ENCODE results near the gene B3GAT1.

Gene B3GAT1

DNA sequence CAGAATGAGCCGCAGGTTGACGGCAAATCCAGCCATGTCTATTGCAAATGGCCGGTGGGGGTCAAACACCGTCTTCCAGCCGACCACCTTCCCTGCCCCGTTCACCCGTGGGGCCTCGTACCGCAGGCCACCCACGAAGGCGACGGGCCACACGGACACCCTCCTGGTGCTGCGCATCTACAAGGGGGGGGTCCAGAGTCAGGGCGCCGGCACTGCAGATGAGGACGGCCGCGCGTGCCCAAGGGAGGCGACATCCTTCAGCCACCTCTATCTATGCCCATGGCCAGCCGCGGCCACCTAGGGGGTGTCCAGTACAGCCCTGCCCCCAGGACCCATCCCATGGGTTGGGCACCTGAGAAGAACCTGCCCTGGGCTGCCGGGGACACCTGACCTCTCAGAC lies 29.2 kb downstream of the B3GAT1 start:
- Histone ChIP-seq H3K4me1 (ENCODE audit: control insufficient read depth, low read depth, low read length) (no peaks in the 10 kb centered on the region), H2BK15ac (replicated peaks; ENCODE audit: low read depth) (no peak overlapping the region), H3K9ac (ENCODE audit: low read length) (no peak overlapping the region), H2BK120ac (ENCODE audit: low read depth, low read length) (no peak overlapping the region), H3K27me3 (ENCODE audit: insufficient read depth, low read length, poor library complexity) (no peaks in the 10 kb centered on the region), H3K4ac (ENCODE audit: low read depth, low read length) (no peak overlapping the region), H3K79me1 (ENCODE audit: low read length) (no peaks in the 10 kb centered on the region), H3K4me2 (ENCODE audit: low read length) (no peak overlapping the region), H3K27ac (ENCODE audit: low read depth, low read length) (no peak overlapping the region), H3K18ac (ENCODE audit: low read length) (no peak overlapping the region), H4K8ac (ENCODE audit: low read depth, low read length) (no peak overlapping the region), H2AK5ac (ENCODE audit: low read length) (no peak overlapping the region), H3K23ac (ENCODE audit: low read length) (no peak overlapping the region), H3K79me2 (ENCODE audit: control insufficient read depth, insufficient read depth, low read length) (no peaks in the 10 kb centered on the region), H3K56ac (ENCODE audit: low read length) (no peak overlapping the region), H4K5ac (ENCODE audit: low read length) (no peak overlapping the region), H3K36me3 (ENCODE audit: control insufficient read depth, insufficient read depth, low read length) (peaks cover 2% of the 10 kb centered on the region), H2BK5ac (ENCODE audit: low read length) (no peak overlapping the region), H3K4me3 (ENCODE audit: low read length) (no peak overlapping the region)
- no peak for DNase-seq
- no CpG with 5 or more reads among the region's 24 CpGs for WGBS (ENCODE audit: extremely low coverage, insufficient coverage, low lambda C conversion rate)

DNA sequence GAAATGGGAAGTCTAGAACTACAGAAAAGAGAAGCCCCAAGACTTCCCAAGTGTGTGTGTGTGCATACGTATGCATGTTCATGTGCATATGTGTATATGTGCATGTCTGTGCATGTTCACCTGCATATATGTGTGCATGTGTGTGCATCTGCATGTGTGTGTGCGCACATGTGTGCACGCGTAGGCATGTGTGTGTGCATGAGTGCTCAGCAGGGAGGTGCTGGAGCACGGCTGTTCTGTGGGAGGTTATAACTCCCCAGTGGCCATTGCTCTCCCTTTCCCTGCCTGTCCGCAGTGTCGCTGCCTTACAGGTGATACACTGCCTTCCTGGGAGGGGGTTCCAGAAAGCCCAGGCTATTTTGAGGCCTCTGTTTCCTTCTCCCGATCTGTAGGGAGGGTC lies 29.8 kb downstream of the B3GAT1 start:
- Histone ChIP-seq H4K8ac (ENCODE audit: low read depth, low read length) (no peak overlapping the region), H3K79me1 (ENCODE audit: low read length) (no peaks in the 10 kb centered on the region), H4K5ac (ENCODE audit: low read length) (no peak overlapping the region), H3K4me3 (ENCODE audit: low read length) (no peak overlapping the region), H3K4me1 (ENCODE audit: control insufficient read depth, low read depth, low read length) (no peaks in the 10 kb centered on the region), H2BK15ac (replicated peaks; ENCODE audit: low read depth) (no peak overlapping the region), H3K56ac (ENCODE audit: low read length) (no peak overlapping the region), H3K79me2 (ENCODE audit: control insufficient read depth, insufficient read depth, low read length) (no peaks in the 10 kb centered on the region), H3K27ac (ENCODE audit: low read depth, low read length) (no peak overlapping the region), H2AK5ac (ENCODE audit: low read length) (no peak overlapping the region), H3K18ac (ENCODE audit: low read length) (no peak overlapping the region), H3K36me3 (ENCODE audit: control insufficient read depth, insufficient read depth, low read length) (peaks cover 2% of the 10 kb centered on the region), H3K4ac (ENCODE audit: low read depth, low read length) (no peak overlapping the region), H3K27me3 (ENCODE audit: insufficient read depth, low read length, poor library complexity) (no peaks in the 10 kb centered on the region), H2BK5ac (ENCODE audit: low read length) (no peak overlapping the region), H2BK120ac (ENCODE audit: low read depth, low read length) (no peak overlapping the region), H3K4me2 (ENCODE audit: low read length) (no peak overlapping the region), H3K23ac (ENCODE audit: low read length) (no peak overlapping the region), H3K9ac (ENCODE audit: low read length) (no peak overlapping the region)
- WGBS (ENCODE audit: extremely low coverage, insufficient coverage, low lambda C conversion rate), result no CpG with 5 or more reads among the region's 8 CpGs
- no peak for DNase-seq

DNA sequence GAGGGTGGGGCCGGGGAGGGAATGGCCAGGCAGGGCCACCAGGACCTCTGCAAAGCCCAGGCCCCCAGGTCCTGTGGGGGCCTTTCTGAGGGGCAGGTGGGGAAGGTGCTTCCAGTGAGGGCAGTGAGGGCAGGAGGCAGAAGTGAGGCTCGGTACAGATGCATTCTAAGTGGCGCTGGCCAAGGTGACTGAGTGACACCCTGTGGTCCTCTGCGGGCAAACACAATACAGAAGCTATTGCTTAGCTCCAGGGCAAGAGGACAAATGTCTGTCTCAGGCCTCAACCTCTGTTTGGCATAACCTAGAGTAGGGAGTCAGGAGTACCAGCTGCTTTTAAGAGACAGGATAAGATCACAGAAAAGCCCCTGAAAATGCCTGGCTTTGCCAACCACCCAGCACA lies 31.3 kb downstream of the B3GAT1 start:
- WGBS (ENCODE audit: extremely low coverage, insufficient coverage, low lambda C conversion rate), result no CpG with 5 or more reads among the region's 4 CpGs
- H2AK5ac ChIP-seq (ENCODE audit: low read length), result no peak overlapping the region
- peaks cover 2% of the 10 kb centered on the region for H3K36me3 ChIP-seq (ENCODE audit: control insufficient read depth, insufficient read depth, low read length)
- H3K23ac ChIP-seq (ENCODE audit: low read length), result no peak overlapping the region
- no peak overlapping the region for H2BK15ac ChIP-seq (replicated peaks; ENCODE audit: low read depth)
- no peaks in the 10 kb centered on the region for H3K79me2 ChIP-seq (ENCODE audit: control insufficient read depth, insufficient read depth, low read length)
- no peak overlapping the region for H3K27ac ChIP-seq (ENCODE audit: low read depth, low read length)
- no peak overlapping the region for H4K8ac ChIP-seq (ENCODE audit: low read depth, low read length)
- no peak overlapping the region for H3K4me2 ChIP-seq (ENCODE audit: low read length)
- DNase-seq, result no peak
- H2BK5ac ChIP-seq (ENCODE audit: low read length), result no peak overlapping the region
- H2BK120ac ChIP-seq (ENCODE audit: low read depth, low read length), result no peak overlapping the region
- H3K79me1 ChIP-seq (ENCODE audit: low read length), result no peaks in the 10 kb centered on the region
- H3K4me1 ChIP-seq (ENCODE audit: control insufficient read depth, low read depth, low read length), result no peaks in the 10 kb centered on the region
- H3K27me3 ChIP-seq (ENCODE audit: insufficient read depth, low read length, poor library complexity), result no peaks in the 10 kb centered on the region
- H3K9ac ChIP-seq (ENCODE audit: low read length), result no peak overlapping the region
- no peak overlapping the region for H3K4ac ChIP-seq (ENCODE audit: low read depth, low read length)
- H3K18ac ChIP-seq (ENCODE audit: low read length), result no peak overlapping the region
- no peak overlapping the region for H3K56ac ChIP-seq (ENCODE audit: low read length)
- no peak overlapping the region for H3K4me3 ChIP-seq (ENCODE audit: low read length)
- H4K5ac ChIP-seq (ENCODE audit: low read length), result no peak overlapping the region

DNA sequence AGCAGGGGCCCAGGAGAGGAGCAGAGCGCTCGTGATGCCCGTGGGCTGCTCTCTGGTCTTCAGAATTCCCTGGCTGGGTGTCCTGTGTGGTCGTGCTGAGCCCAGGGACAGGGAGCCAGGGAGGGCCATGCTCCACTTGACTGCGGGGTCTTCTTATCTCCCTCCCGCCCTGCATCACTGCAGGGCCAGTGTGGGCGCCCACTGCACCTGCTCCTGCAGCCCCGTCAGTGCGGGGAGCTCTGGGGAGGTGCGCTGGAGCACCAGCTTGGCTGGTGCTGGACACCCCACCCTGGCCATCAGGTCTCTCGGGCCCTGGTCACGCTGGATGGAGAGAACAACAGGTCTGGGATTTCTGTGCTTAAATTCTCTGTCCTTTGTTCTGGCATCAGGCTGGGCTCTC lies 31.8 kb downstream of the B3GAT1 start:
- WGBS (ENCODE audit: extremely low coverage, insufficient coverage, low lambda C conversion rate), result no CpG with 5 or more reads among the region's 12 CpGs
- Histone ChIP-seq H2AK5ac (ENCODE audit: low read length) (no peak overlapping the region), H3K23ac (ENCODE audit: low read length) (no peak overlapping the region), H3K79me2 (ENCODE audit: control insufficient read depth, insufficient read depth, low read length) (no peaks in the 10 kb centered on the region), H3K27ac (ENCODE audit: low read depth, low read length) (no peak overlapping the region), H3K4me1 (ENCODE audit: control insufficient read depth, low read depth, low read length) (no peaks in the 10 kb centered on the region), H4K8ac (ENCODE audit: low read depth, low read length) (no peak overlapping the region), H3K56ac (ENCODE audit: low read length) (no peak overlapping the region), H3K79me1 (ENCODE audit: low read length) (no peaks in the 10 kb centered on the region), H3K9ac (ENCODE audit: low read length) (no peak overlapping the region), H2BK5ac (ENCODE audit: low read length) (no peak overlapping the region), H4K5ac (ENCODE audit: low read length) (no peak overlapping the region), H2BK120ac (ENCODE audit: low read depth, low read length) (no peak overlapping the region), H2BK15ac (replicated peaks; ENCODE audit: low read depth) (no peak overlapping the region), H3K4ac (ENCODE audit: low read depth, low read length) (no peak overlapping the region), H3K4me3 (ENCODE audit: low read length) (no peak overlapping the region), H3K36me3 (ENCODE audit: control insufficient read depth, insufficient read depth, low read length) (peaks cover 2% of the 10 kb centered on the region), H3K4me2 (ENCODE audit: low read length) (no peak overlapping the region), H3K18ac (ENCODE audit: low read length) (no peak overlapping the region), H3K27me3 (ENCODE audit: insufficient read depth, low read length, poor library complexity) (no peaks in the 10 kb centered on the region)
- no peak for DNase-seq

DNA sequence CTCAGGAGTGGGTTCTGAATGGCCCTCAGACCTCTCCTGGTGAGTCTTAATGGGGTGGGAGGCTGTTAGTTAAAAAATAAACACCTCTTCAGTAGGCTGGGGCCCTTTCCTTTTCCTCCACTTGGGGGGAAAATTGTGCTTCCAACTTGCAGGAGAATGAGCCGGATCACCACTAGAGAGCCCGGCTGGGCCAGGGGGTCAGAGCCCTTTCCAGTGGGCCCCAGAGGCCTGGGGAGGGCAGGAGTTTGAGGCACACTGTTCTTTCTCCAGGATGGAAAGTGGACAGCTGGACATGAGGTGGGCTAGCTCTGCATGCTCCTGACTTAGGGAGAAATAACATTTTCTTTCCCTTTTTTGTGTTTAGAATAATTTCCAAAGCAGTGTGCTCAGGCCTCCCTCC lies 32.8 kb downstream of the B3GAT1 start:
- H3K4me1 ChIP-seq (ENCODE audit: control insufficient read depth, low read depth, low read length), result no peaks in the 10 kb centered on the region
- no peak overlapping the region for H3K4ac ChIP-seq (ENCODE audit: low read depth, low read length)
- no peak overlapping the region for H4K8ac ChIP-seq (ENCODE audit: low read depth, low read length)
- no peak overlapping the region for H3K9ac ChIP-seq (ENCODE audit: low read length)
- no peak for DNase-seq
- no CpG with 5 or more reads among the region's 2 CpGs for WGBS (ENCODE audit: extremely low coverage, insufficient coverage, low lambda C conversion rate)
- H3K36me3 ChIP-seq (ENCODE audit: control insufficient read depth, insufficient read depth, low read length), result peaks cover 2% of the 10 kb centered on the region
- H2BK120ac ChIP-seq (ENCODE audit: low read depth, low read length), result no peak overlapping the region
- H2BK5ac ChIP-seq (ENCODE audit: low read length), result no peak overlapping the region
- no peak overlapping the region for H4K5ac ChIP-seq (ENCODE audit: low read length)
- H3K18ac ChIP-seq (ENCODE audit: low read length), result no peak overlapping the region
- no peak overlapping the region for H3K56ac ChIP-seq (ENCODE audit: low read length)
- no peaks in the 10 kb centered on the region for H3K79me2 ChIP-seq (ENCODE audit: control insufficient read depth, insufficient read depth, low read length)
- H3K79me1 ChIP-seq (ENCODE audit: low read length), result no peaks in the 10 kb centered on the region
- no peak overlapping the region for H3K4me2 ChIP-seq (ENCODE audit: low read length)
- H3K4me3 ChIP-seq (ENCODE audit: low read length), result no peak overlapping the region
- H2BK15ac ChIP-seq (replicated peaks; ENCODE audit: low read depth), result no peak overlapping the region
- H3K23ac ChIP-seq (ENCODE audit: low read length), result no peak overlapping the region
- no peak overlapping the region for H3K27ac ChIP-seq (ENCODE audit: low read depth, low read length)
- no peaks in the 10 kb centered on the region for H3K27me3 ChIP-seq (ENCODE audit: insufficient read depth, low read length, poor library complexity)
- H2AK5ac ChIP-seq (ENCODE audit: low read length), result no peak overlapping the region

DNA sequence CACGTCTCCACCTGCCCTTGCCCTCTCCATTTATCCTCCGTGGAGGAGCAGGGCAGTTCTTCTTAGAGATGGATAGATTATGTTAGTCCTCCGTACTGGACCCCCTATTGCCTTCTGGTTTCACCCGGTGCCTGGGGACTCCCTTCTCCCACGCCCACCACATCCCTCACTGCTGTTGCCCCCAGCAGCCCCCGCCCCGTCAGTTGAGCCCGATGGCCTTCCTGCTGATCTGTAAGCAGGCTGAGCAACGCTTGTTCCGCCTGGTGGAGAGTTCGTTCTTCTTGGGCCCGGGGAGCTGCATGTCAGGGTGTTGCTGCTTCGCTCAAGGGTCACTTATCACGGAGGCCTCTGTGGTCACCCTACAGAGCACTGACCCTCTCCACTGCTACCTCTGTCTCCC lies 34.2 kb downstream of the B3GAT1 start:
- no CpG with 5 or more reads among the region's 14 CpGs for WGBS (ENCODE audit: extremely low coverage, insufficient coverage, low lambda C conversion rate)
- H4K5ac ChIP-seq (ENCODE audit: low read length), result no peak overlapping the region

More for the DNA sequence above, 34.2 kb downstream of the B3GAT1 start:
- no peak overlapping the region for H3K9ac ChIP-seq (ENCODE audit: low read length)
- H3K56ac ChIP-seq (ENCODE audit: low read length), result no peak overlapping the region
- H3K18ac ChIP-seq (ENCODE audit: low read length), result no peak overlapping the region
- no peak for DNase-seq
- H4K8ac ChIP-seq (ENCODE audit: low read depth, low read length), result no peak overlapping the region
- H3K4ac ChIP-seq (ENCODE audit: low read depth, low read length), result no peak overlapping the region
- H3K23ac ChIP-seq (ENCODE audit: low read length), result no peak overlapping the region
- H3K4me1 ChIP-seq (ENCODE audit: control insufficient read depth, low read depth, low read length), result no peaks in the 10 kb centered on the region
- H3K27me3 ChIP-seq (ENCODE audit: insufficient read depth, low read length, poor library complexity), result no peaks in the 10 kb centered on the region
- peaks cover 2% of the 10 kb centered on the region for H3K36me3 ChIP-seq (ENCODE audit: control insufficient read depth, insufficient read depth, low read length)
- H3K27ac ChIP-seq (ENCODE audit: low read depth, low read length), result no peak overlapping the region
- H2BK5ac ChIP-seq (ENCODE audit: low read length), result no peak overlapping the region
- no peak overlapping the region for H3K4me3 ChIP-seq (ENCODE audit: low read length)
- no peak overlapping the region for H2AK5ac ChIP-seq (ENCODE audit: low read length)
- H2BK15ac ChIP-seq (replicated peaks; ENCODE audit: low read depth), result no peak overlapping the region
- H3K79me1 ChIP-seq (ENCODE audit: low read length), result no peaks in the 10 kb centered on the region
- no peak overlapping the region for H3K4me2 ChIP-seq (ENCODE audit: low read length)
- no peak overlapping the region for H2BK120ac ChIP-seq (ENCODE audit: low read depth, low read length)
- no peaks in the 10 kb centered on the region for H3K79me2 ChIP-seq (ENCODE audit: control insufficient read depth, insufficient read depth, low read length)
